K562 treated with DMSO at 1 percent for 48 hours (cell line): ENCODE data around the gene IL6R. TPM values are rescaled to one million over a fixed set of nuclear protein-coding genes. Genes with fewer than 3 reads are reported as not detected.

ENCODE experiments used
- total RNA-seq: library from RNA; unstranded; fragments of 300-600 nt; gene quantifications from 2 replicates; pipeline ENCODE4 v1.2.3, GENCODE V29; 2022; ENCODE audit warnings: low replicate concordance; ENCODE audit errors: extremely low read depth

Gene IL6R
- total RNA-seq = not detected in 2 replicates

GRCh38 chr1:154404984-154405746 is at the start of gene IL6R:
Gene IL6R (plus strand): TSS chr1:154405343. CDS start chr1:154405630, 287 bp downstream.

GRCh38 chr1:154502066-154502743 is 97.1 kb downstream of the IL6R start, which contains the start of the genes SHE and TDRD10:
Gene SHE (minus strand): TSS chr1:154502412. CDS start chr1:154502026, 386 bp downstream.
Gene TDRD10 (plus strand): TSS chr1:154502219. CDS start chr1:154506904, 4,685 bp downstream.

Other genes with a start within 250 kb of the IL6R start
- gene TPM3, start 213.2 kb upstream of the IL6R start, total RNA-seq = 253 TPM in 1 of 2 replicates, not detected in the other
- not detected in 2 replicates for gene CFAP141, start 199.0 kb upstream of the IL6R start, total RNA-seq
- not detected in 2 replicates for gene UBAP2L, start 184.4 kb upstream of the IL6R start, total RNA-seq
- not detected in 2 replicates for gene HAX1, start 132.7 kb upstream of the IL6R start, total RNA-seq
- not detected in 2 replicates for gene AQP10, start 84.2 kb upstream of the IL6R start, total RNA-seq
- not detected in 2 replicates for gene ATP8B2, start 79.8 kb upstream of the IL6R start, total RNA-seq
- not detected in 2 replicates for gene TDRD10, start 96.9 kb downstream of the IL6R start, total RNA-seq
- gene SHE, start 97.1 kb downstream of the IL6R start, total RNA-seq = not detected in 2 replicates
- not detected in 2 replicates for gene UBE2Q1, start 153.3 kb downstream of the IL6R start, total RNA-seq
- not detected in 2 replicates for gene CHRNB2, start 162.4 kb downstream of the IL6R start, total RNA-seq
- gene ADAR, start 202.8 kb downstream of the IL6R start, total RNA-seq = 166 TPM in 1 of 2 replicates, not detected in the other